DMS53 (cell line): ENCODE measurements around the gene KCTD2.
"Not testable (repeated sequence)": the region's sequence is repeated elsewhere in the genome, so short reads cannot be mapped to it uniquely, and the experiment has no call there.

Source experiments
- DNase-seq: peaks from one replicate; lab custom pipeline; 2025; lab: John Stamatoyannopoulos, UW

The KCTD2 gene

GRCh38 chr17:75051941-75052340 is 4.9 kb downstream of the KCTD2 start:
- no peak for DNase-seq

GRCh38 chr17:75059369-75060345 is 12.6 kb downstream of the KCTD2 start:
- DNase-seq: peak; percentile 71

GRCh38 chr17:75060434-75061054 is 13.5 kb downstream of the KCTD2 start:
- no peak for DNase-seq

- no peak for DNase-seq
Measured at GRCh38 chr17:75061055-75061438, 14.0 kb downstream of the KCTD2 start.

GRCh38 chr17:75061618-75062017 is 14.6 kb downstream of the KCTD2 start:
- DNase-seq: no peak

GRCh38 chr17:75063201-75063600 is 16.2 kb downstream of the KCTD2 start:
- DNase-seq: no peak

- DNase-seq: no peak
Measured at GRCh38 chr17:75063626-75064025, 16.6 kb downstream of the KCTD2 start.

- no peak for DNase-seq
Measured at GRCh38 chr17:75064040-75064439, 17.0 kb downstream of the KCTD2 start.

GRCh38 chr17:75064460-75064859 is 17.4 kb downstream of the KCTD2 start:
- no peak for DNase-seq

GRCh38 chr17:75064867-75065561 is 18.0 kb downstream of the KCTD2 start:
- DNase-seq: no peak

GRCh38 chr17:75065562-75066151 is 18.6 kb downstream of the KCTD2 start:
- DNase-seq: no peak

GRCh38 chr17:75067856-75068255 is 20.8 kb downstream of the KCTD2 start:
- peak; percentile 21 for DNase-seq

GRCh38 chr17:75068750-75069149 is 21.7 kb downstream of the KCTD2 start:
- no peak for DNase-seq

GRCh38 chr17:75069783-75070182 is 22.8 kb downstream of the KCTD2 start:
- peak; percentile 37 for DNase-seq

GRCh38 chr17:75071478-75072271 is 24.6 kb downstream of the KCTD2 start:
- DNase-seq: not testable (repeated sequence)

- DNase-seq: not testable (repeated sequence)
Measured at GRCh38 chr17:75072909-75073308, 25.9 kb downstream of the KCTD2 start.

GRCh38 chr17:75073618-75074047 is 26.6 kb downstream of the KCTD2 start:
- DNase-seq: no peak

GRCh38 chr17:75074532-75074931 is 27.5 kb downstream of the KCTD2 start:
- DNase-seq: no peak

- no peak for DNase-seq
Measured at GRCh38 chr17:75075597-75076336, 28.7 kb downstream of the KCTD2 start.

GRCh38 chr17:75077072-75077495 is 30.1 kb downstream of the KCTD2 start:
- DNase-seq: no peak
